Esophagus muscularis mucosa (tissue), 4 donors: ENCODE data around the gene TLR10.

Experiments
- EP300 ChIP-seq: sonication (generic); formaldehyde crosslinking; IDR thresholded peaks from one replicate; pipeline ENCODE4 v1.6.1; 2017; ENCODE audit warnings: antibody characterized with exemption
- POLR2A ChIP-seq: fragments of 450-650 bp; IDR thresholded peaks from one replicate; pipeline ENCODE4 v1.6.1; 2017; ENCODE audit warnings: antibody characterized with exemption, moderate library complexity, mild to moderate bottlenecking, low read depth
- POLR2AphosphoS5 ChIP-seq, 2 donors: sonication (generic); formaldehyde crosslinking; IDR thresholded peaks; one replicate each; pipeline ENCODE4 v1.6.1; 2017; ENCODE audit warnings: antibody characterized with exemption in 2 of 2
- TF ChIP-seq, protein P1 (sequence below), 3 experiments: fragments of 200-600 bp in 2 of 3; fragments of 450-650 bp in 1 of 3; sonication (generic) in 2 of 3; IDR thresholded peaks; one replicate each; pipeline ENCODE4 v1.5.1; 2017 to 2019; ENCODE audit warnings: antibody characterized with exemption in 3 of 3, mild to moderate bottlenecking in 2 of 3, moderate library complexity in 1 of 3

DNA sequence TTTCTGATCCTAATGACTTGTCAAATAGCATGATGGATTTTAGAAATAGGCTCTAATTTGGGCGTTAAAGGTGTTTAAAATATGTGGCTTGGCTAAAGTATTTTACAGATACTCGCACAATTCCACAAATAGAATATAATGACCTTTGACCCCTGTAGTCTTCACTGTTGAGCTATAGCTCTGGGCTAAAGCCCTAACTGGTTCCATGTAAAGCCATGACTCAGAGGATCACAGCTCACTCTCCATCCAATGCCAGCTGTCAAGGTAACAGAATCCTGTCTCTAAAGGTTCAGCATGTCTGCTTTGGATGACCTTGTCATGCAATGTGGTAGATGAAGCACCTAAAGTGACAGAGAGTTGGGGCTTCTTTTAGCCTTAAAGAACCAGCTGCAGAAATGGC lies 42.5 kb downstream of the TLR10 start:
- TF ChIP-seq POLR2A (no peak), EP300 (no peak), POLR2AphosphoS5 (IDR thresholded peaks at IDR 0.05) (no peak)
- TF ChIP-seq, protein P1, sequence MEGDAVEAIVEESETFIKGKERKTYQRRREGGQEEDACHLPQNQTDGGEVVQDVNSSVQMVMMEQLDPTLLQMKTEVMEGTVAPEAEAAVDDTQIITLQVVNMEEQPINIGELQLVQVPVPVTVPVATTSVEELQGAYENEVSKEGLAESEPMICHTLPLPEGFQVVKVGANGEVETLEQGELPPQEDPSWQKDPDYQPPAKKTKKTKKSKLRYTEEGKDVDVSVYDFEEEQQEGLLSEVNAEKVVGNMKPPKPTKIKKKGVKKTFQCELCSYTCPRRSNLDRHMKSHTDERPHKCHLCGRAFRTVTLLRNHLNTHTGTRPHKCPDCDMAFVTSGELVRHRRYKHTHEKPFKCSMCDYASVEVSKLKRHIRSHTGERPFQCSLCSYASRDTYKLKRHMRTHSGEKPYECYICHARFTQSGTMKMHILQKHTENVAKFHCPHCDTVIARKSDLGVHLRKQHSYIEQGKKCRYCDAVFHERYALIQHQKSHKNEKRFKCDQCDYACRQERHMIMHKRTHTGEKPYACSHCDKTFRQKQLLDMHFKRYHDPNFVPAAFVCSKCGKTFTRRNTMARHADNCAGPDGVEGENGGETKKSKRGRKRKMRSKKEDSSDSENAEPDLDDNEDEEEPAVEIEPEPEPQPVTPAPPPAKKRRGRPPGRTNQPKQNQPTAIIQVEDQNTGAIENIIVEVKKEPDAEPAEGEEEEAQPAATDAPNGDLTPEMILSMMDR (IDR thresholded peaks at IDR 0.05), result no peak
